Neural cell (in vitro differentiated cells): ENCODE measurements around the gene SPTBN1. TPM values are rescaled to one million over a fixed set of nuclear protein-coding genes. Genes with fewer than 3 reads are reported as not detected.

Experiments used
- H2AFZ ChIP-seq: fragments of 200-600, 300-800 bp; sonication (generic), shearing (Covaris generic); 2 replicates; pipeline ENCODE4 v1.6.0; 2014; ENCODE audit warnings: low read depth, mild to moderate bottlenecking, antibody characterized with exemption, low read length, moderate library complexity
- H3F3A ChIP-seq: fragments of 200-600 bp; shearing (Covaris generic); 2 replicates; pipeline ENCODE4 v1.6.1; 2016; ENCODE audit warnings: mild to moderate bottlenecking, moderate library complexity, mixed read lengths, antibody characterized with exemption, low read length; ENCODE audit not compliant: insufficient read depth, poor library complexity, severe bottlenecking
- H3K27ac ChIP-seq: fragments of 200-600, 300-800 bp; sonication (generic), shearing (Covaris generic); 2 replicates; pipeline ENCODE4 v1.5.1; 2014; ENCODE audit warnings: mild to moderate bottlenecking, low read length, moderate library complexity
- H3K27me3 ChIP-seq: fragments of 300-800, 200-600 bp; sonication (generic), shearing (Covaris generic); 2 replicates; pipeline ENCODE4 v1.6.0; 2014; ENCODE audit warnings: mild to moderate bottlenecking, low read depth, low read length, moderate library complexity; ENCODE audit not compliant: insufficient read depth
- H3K36me3 ChIP-seq: fragments of 300-800, 200-600 bp; sonication (generic), shearing (Covaris generic); 2 replicates; pipeline ENCODE4 v1.5.1; 2014; ENCODE audit warnings: mild to moderate bottlenecking, antibody characterized with exemption, low read length, moderate library complexity; ENCODE audit not compliant: insufficient read depth
- H3K4me2 ChIP-seq: fragments of 300-800, 200-600 bp; sonication (generic), shearing (Covaris generic); 2 replicates; pipeline ENCODE4 v1.6.0; 2014; ENCODE audit warnings: mild to moderate bottlenecking, low read length
- H3K4me3 ChIP-seq: fragments of 300-800, 200-600 bp; sonication (generic), shearing (Covaris generic); 2 replicates; pipeline ENCODE4 v1.5.1; 2014; ENCODE audit warnings: mild to moderate bottlenecking, low read length, moderate library complexity
- H3K79me2 ChIP-seq: fragments of 200-600 bp; shearing (Covaris generic); replicated peaks from 2 replicates; pipeline ENCODE4 v1.6.0; 2014; ENCODE audit warnings: mild to moderate bottlenecking, low read length, moderate library complexity; ENCODE audit not compliant: insufficient read depth
- H3K9ac ChIP-seq: fragments of 300-800, 200-600 bp; sonication (generic), shearing (Covaris generic); 2 replicates; pipeline ENCODE4 v1.6.1; 2016; ENCODE audit warnings: mild to moderate bottlenecking, low read length, mixed read lengths
- H3K9me2 ChIP-seq: fragments of 200-600 bp; shearing (Covaris generic); 2 replicates; pipeline ENCODE4 v1.6.1; 2016; ENCODE audit warnings: mild to moderate bottlenecking, low read length, mixed read lengths; ENCODE audit not compliant: insufficient read depth
- H3K9me3 ChIP-seq: fragments of 200-600, 300-800 bp; sonication (generic), shearing (Covaris generic); 2 replicates; pipeline ENCODE4 v1.6.1; 2016; ENCODE audit warnings: mild to moderate bottlenecking, mixed run types, low read length, moderate library complexity, mixed read lengths
- H4K20me1 ChIP-seq: fragments of 200-600 bp; shearing (Covaris generic); 2 replicates; pipeline ENCODE4 v1.6.1; 2016; ENCODE audit warnings: mild to moderate bottlenecking, mixed run types; ENCODE audit not compliant: insufficient read depth
- EP300 ChIP-seq: fragments of 450-650 bp; conservative IDR thresholded peaks from 2 replicates; pipeline ENCODE4 v1.6.1; 2014; ENCODE audit warnings: antibody characterized with exemption, mild to moderate bottlenecking, moderate library complexity; ENCODE audit not compliant: poor library complexity, severe bottlenecking
- EZH2 ChIP-seq: fragments of 200-600, 300-800 bp; shearing (Covaris generic), sonication (generic); IDR thresholded peaks from 2 replicates; pipeline ENCODE4 v1.6.1; 2014; ENCODE audit warnings: antibody characterized with exemption, low read length, borderline replicate concordance, mild to moderate bottlenecking; ENCODE audit not compliant: insufficient read depth, poor library complexity, severe bottlenecking
- MXI1 ChIP-seq: fragments of 450-650 bp; conservative IDR thresholded peaks from 2 replicates; pipeline ENCODE4 v1.6.1; 2014; ENCODE audit warnings: antibody characterized with exemption, mild to moderate bottlenecking; ENCODE audit not compliant: poor library complexity, severe bottlenecking
- POLR2AphosphoS5 ChIP-seq: IDR thresholded peaks from 2 replicates; pipeline ENCODE4 v1.6.1; 2012
- RAD21 ChIP-seq: fragments of 450-650 bp; conservative IDR thresholded peaks from 2 replicates; pipeline ENCODE4 v1.6.1; 2014; ENCODE audit warnings: antibody characterized with exemption, mild to moderate bottlenecking, moderate library complexity
- REST ChIP-seq: IDR thresholded peaks from 2 replicates; pipeline ENCODE4 v1.6.1; 2012; ENCODE audit warnings: borderline replicate concordance
- SMC3 ChIP-seq: fragments of 450-650 bp; conservative IDR thresholded peaks from 2 replicates; pipeline ENCODE4 v1.6.1; 2014; ENCODE audit warnings: antibody characterized with exemption, mild to moderate bottlenecking, moderate library complexity; ENCODE audit not compliant: poor library complexity
- TAF1 ChIP-seq: IDR thresholded peaks from 2 replicates; pipeline ENCODE4 v1.6.1; 2012; ENCODE audit warnings: low read depth
- polyA plus RNA-seq: library from polyadenylated mRNA; depleted of rRNA; stranded (reverse); fragments of >200 nt; gene quantifications from 2 replicates; pipeline ENCODE4 v1.2.3, GENCODE V29; 2014
- TF ChIP-seq, protein P1 (sequence below): fragments of 450-650 bp; IDR thresholded peaks from 2 replicates; pipeline ENCODE4 v1.5.1; 2014; ENCODE audit warnings: antibody characterized with exemption, mild to moderate bottlenecking, moderate library complexity; ENCODE audit not compliant: poor library complexity, severe bottlenecking

The SPTBN1 gene
- polyA plus RNA-seq, 1 donor from 2014 or later, result 92.1 TPM

DNA sequence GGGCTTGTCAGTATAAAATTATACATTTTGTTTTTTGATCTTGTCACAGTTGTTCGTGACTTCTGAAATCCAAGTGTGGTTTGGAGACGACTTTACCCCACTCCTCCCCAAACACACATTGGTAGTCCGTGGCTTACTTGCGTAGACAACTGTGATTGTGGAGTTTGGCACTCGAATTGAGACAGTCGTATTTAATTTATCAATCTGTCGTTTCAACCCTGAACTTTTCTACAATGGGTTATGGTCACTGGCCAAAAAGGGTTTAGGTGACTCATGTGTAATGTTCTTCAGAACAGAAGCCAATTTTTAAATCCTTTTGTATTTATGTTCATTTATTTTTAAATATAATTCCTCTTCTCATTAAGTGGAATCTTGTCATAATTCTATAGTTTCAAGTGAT is 129.9 kb downstream of the SPTBN1 start:
- H2AFZ ChIP-seq, result no peak overlapping the region
- no peaks in the 10 kb centered on the region for H3K9me2 ChIP-seq
- no peak overlapping the region for H3K4me2 ChIP-seq
- no peak overlapping the region for H3K4me3 ChIP-seq
- H3K27me3 ChIP-seq, result no peaks in the 10 kb centered on the region
- H3K9me3 ChIP-seq, result no peaks in the 10 kb centered on the region
- no peak for TF ChIP-seq RAD21
- H3K27ac ChIP-seq, result no peak overlapping the region
- H3K79me2 ChIP-seq, result peaks cover 10% of the 10 kb centered on the region
- no peaks in the 10 kb centered on the region for H3F3A ChIP-seq
- peaks cover 3% of the 10 kb centered on the region for H4K20me1 ChIP-seq
- H3K9ac ChIP-seq, result no peak overlapping the region
- H3K36me3 ChIP-seq, result no peaks in the 10 kb centered on the region

GRCh38 chr2:54586494-54586893 is 130.4 kb downstream of the SPTBN1 start:
- Histone ChIP-seq H3F3A (no peaks in the 10 kb centered on the region), H4K20me1 (peaks cover 3% of the 10 kb centered on the region), H3K9ac (no peak overlapping the region), H3K27ac (no peak overlapping the region), H3K4me3 (no peak overlapping the region), H3K36me3 (no peaks in the 10 kb centered on the region), H3K4me2 (no peak overlapping the region), H3K9me3 (no peaks in the 10 kb centered on the region), H2AFZ (no peak overlapping the region), H3K79me2 (peaks cover 10% of the 10 kb centered on the region), H3K9me2 (no peaks in the 10 kb centered on the region), H3K27me3 (no peaks in the 10 kb centered on the region)
- TF ChIP-seq POLR2AphosphoS5, result no peak
- TF ChIP-seq, protein P1, sequence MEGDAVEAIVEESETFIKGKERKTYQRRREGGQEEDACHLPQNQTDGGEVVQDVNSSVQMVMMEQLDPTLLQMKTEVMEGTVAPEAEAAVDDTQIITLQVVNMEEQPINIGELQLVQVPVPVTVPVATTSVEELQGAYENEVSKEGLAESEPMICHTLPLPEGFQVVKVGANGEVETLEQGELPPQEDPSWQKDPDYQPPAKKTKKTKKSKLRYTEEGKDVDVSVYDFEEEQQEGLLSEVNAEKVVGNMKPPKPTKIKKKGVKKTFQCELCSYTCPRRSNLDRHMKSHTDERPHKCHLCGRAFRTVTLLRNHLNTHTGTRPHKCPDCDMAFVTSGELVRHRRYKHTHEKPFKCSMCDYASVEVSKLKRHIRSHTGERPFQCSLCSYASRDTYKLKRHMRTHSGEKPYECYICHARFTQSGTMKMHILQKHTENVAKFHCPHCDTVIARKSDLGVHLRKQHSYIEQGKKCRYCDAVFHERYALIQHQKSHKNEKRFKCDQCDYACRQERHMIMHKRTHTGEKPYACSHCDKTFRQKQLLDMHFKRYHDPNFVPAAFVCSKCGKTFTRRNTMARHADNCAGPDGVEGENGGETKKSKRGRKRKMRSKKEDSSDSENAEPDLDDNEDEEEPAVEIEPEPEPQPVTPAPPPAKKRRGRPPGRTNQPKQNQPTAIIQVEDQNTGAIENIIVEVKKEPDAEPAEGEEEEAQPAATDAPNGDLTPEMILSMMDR, result no peak
- TF ChIP-seq TAF1, result no peak
- no peak for TF ChIP-seq SMC3
- TF ChIP-seq REST, result no peak

- H3K4me2 ChIP-seq, result no peak overlapping the region
- H4K20me1 ChIP-seq, result peaks cover 3% of the 10 kb centered on the region
- no peak overlapping the region for H3K27ac ChIP-seq
- no peaks in the 10 kb centered on the region for H3K36me3 ChIP-seq
- no peaks in the 10 kb centered on the region for H3K27me3 ChIP-seq
- no peaks in the 10 kb centered on the region for H3K9me3 ChIP-seq
- TF ChIP-seq SMC3, result no peak
- TF ChIP-seq MXI1, result no peak
- no peak for TF ChIP-seq TAF1
- TF ChIP-seq REST, result no peak
- TF ChIP-seq, protein P1, result no peak
- TF ChIP-seq EP300, result no peak
- no peak for TF ChIP-seq RAD21
- TF ChIP-seq EZH2, result no peak
- TF ChIP-seq POLR2AphosphoS5, result no peak
- H2AFZ ChIP-seq, result no peak overlapping the region
- no peak overlapping the region for H3K9ac ChIP-seq
- no peak overlapping the region for H3K4me3 ChIP-seq
- peaks cover 10% of the 10 kb centered on the region for H3K79me2 ChIP-seq
- H3F3A ChIP-seq, result no peaks in the 10 kb centered on the region
- H3K9me2 ChIP-seq, result no peaks in the 10 kb centered on the region
Observed at GRCh38 chr2:54587171-54588016, 131.3 kb downstream of the SPTBN1 start.
